Measurements from ENCODE around the gene RIPK1.

GRCh38 chr6:3140201-3140600, 71.9 kb downstream of the RIPK1 start:
- TF ChIP-seq POLR2A (conservative IDR thresholded peaks at IDR 0.05) (no peak), POLR2AphosphoS5 (IDR thresholded peaks at IDR 0.05; ENCODE audit: control insufficient read depth, insufficient read depth, low read depth, low read length) (no peak), TARDBP (IDR thresholded peaks at IDR 0.05) (no peak), USF2 (CRISPR knock-in tag; IDR thresholded peaks at IDR 0.05) (no peak), PRMT5 (CRISPR knock-in tag; IDR thresholded peaks at IDR 0.05) (no peak), THAP12 (CRISPR knock-in tag; IDR thresholded peaks at IDR 0.05) (no peak), ARHGAP35 (IDR thresholded peaks at IDR 0.05; ENCODE audit: partially characterized antibody) (no peak), CTCF (IDR thresholded peaks at IDR 0.05 in 2 of 3, conservative IDR thresholded peaks at IDR 0.05 in 1 of 3; ENCODE audit: insufficient read depth in 2 of 3, low read depth in 1 of 3, low read length in 3 of 3) (no peak)
